ENCODE results near the gene SERPINE1. TPM values are rescaled to one million over a fixed set of nuclear protein-coding genes. Genes with fewer than 3 reads are reported as not detected.

The SERPINE1 gene
- total and polyA plus RNA-seq, 2 of the 8 experiments (the other 6 are each of a cell fraction or from before 2014, with no cell fraction given): 3.7 to 5.6 TPM

GRCh38 chr7:101177644-101178043 is 50.7 kb downstream of the SERPINE1 start:
- ChIA-PET CTCF (ENCODE audit: partially characterized antibody) (interaction anchor here (1.0 to 6.0 kb wide), 4 partner anchors 9 to 34 kb away, joined by 4 to 90 read pairs (median 4); partner anchors contain the start of gene VGF), POLR2A (ENCODE audit: partially characterized antibody) (interaction anchor here (0.6 to 1.2 kb wide), 4 partner anchors 10 to 249 kb away, joined by 3 read pairs; partner anchors contain the start of gene ZNHIT1)
- TF ChIP-seq FOSL1 (IDR thresholded peaks at IDR 0.05; ENCODE audit: insufficient read depth, low read depth, low read length): no peak
- TF ChIP-seq BACH1 (IDR thresholded peaks at IDR 0.05; ENCODE audit: low read length): no peak
- TF ChIP-seq SUZ12 (IDR thresholded peaks at IDR 0.05; ENCODE audit: low read length): no peak
- Histone ChIP-seq H4K91ac (replicated peaks; ENCODE audit: insufficient read length, low read length) (no peak overlapping the region), H3K4me3 (ENCODE audit: extremely low read depth in 1 of 4, insufficient read depth in 2 of 4, low read depth in 3 of 4, low read length in 4 of 4) (no peak overlapping the region), H2BK20ac (ENCODE audit: low read length) (no peak overlapping the region), H3K9ac (replicated peaks in 1 of 4; ENCODE audit: extremely low read depth in 1 of 4, low read depth in 3 of 4, low read length in 3 of 4) (no peak overlapping the region), H3K79me1 (ENCODE audit: low read depth, low read length) (no peaks in the 10 kb centered on the region), H3K79me2 (ENCODE audit: control insufficient read depth in 1 of 2, insufficient read depth in 2 of 2, low read length in 2 of 2) (no peaks in the 10 kb centered on the region), H3K18ac (ENCODE audit: extremely low read depth, low read length) (no peak overlapping the region), H3K4me2 (ENCODE audit: insufficient read depth in 1 of 2, low read depth in 2 of 2, low read length in 2 of 2) (no peak overlapping the region), H3K23me2 (ENCODE audit: low read depth, low read length) (peaks cover 27% of the 10 kb centered on the region), H4K8ac (ENCODE audit: extremely low read depth, insufficient read depth, low read length) (0 out of 2 replicates have a peak overlapping the region, but pooled peaks have one; percentile 29), H2AFZ (ENCODE audit: low read length) (no peak overlapping the region), H3K27ac (ENCODE audit: low read depth, low read length) (no peak overlapping the region), H3K4me1 (replicated peaks in 1 of 4; ENCODE audit: control insufficient read depth in 3 of 4, insufficient read depth in 4 of 4, low read length in 3 of 4) (peaks cover 0 to 18% (median 12%) of the 10 kb centered on the region in 4 experiments; a peak in 6 of 7 replicates), H4K5ac (ENCODE audit: insufficient read length, low read depth, low read length) (no peak overlapping the region), H3K23ac (ENCODE audit: insufficient read length) (no peak overlapping the region), H2AK5ac (ENCODE audit: low read depth, low read length) (peak overlapping the region; percentile 82; the same call in 1 of the 2 replicates), H2BK15ac (ENCODE audit: low read length) (no peak overlapping the region), H2BK120ac (replicated peaks; ENCODE audit: low read depth, low read length) (no peak overlapping the region), H4K20me1 (replicated peaks in 1 of 2; ENCODE audit: control insufficient read depth in 1 of 2, insufficient read depth in 2 of 2, low read length in 2 of 2) (peaks cover 0 to 2% of the 10 kb centered on the region in 2 experiments), H3K27me3 (replicated peaks in 1 of 4; ENCODE audit: control insufficient read depth in 3 of 4, extremely low read depth in 1 of 4, insufficient read depth in 3 of 4, low read length in 3 of 4) (peaks cover 39 to 83% (median 74%) of the 10 kb centered on the region in 4 experiments), H2BK5ac (ENCODE audit: low read depth, low read length) (no peak overlapping the region), H3K9me3 (ENCODE audit: insufficient read depth in 2 of 2, low read depth in 1 of 2, low read length in 1 of 2) (no peaks in the 10 kb centered on the region), H3K14ac (ENCODE audit: insufficient read length) (no peak overlapping the region), H3K36me3 (ENCODE audit: control insufficient read depth in 2 of 4, insufficient read depth in 4 of 4, low read length in 3 of 4) (no peaks in the 10 kb centered on the region), H2BK12ac (ENCODE audit: low read depth, low read length) (no peak overlapping the region; the same call in 1 of the 2 replicates), H3K4ac (replicated peaks; ENCODE audit: insufficient read length, low read depth, low read length) (no peak overlapping the region), H3K56ac (replicated peaks; ENCODE audit: insufficient read length, low read depth, low read length) (no peak overlapping the region)
- no peak for FAIRE-seq
- WGBS, 2 experiments (ENCODE audit: extremely low coverage in 1 of 2, insufficient coverage in 1 of 2, insufficient read length in 1 of 2, insufficient replicate concordance in 2 of 2, low coverage in 1 of 2, low lambda C conversion rate in 2 of 2, missing lambda C conversion rate in 1 of 2): 77% methylated on average over 2 of the region's 2 CpGs; no CpG with 5 or more reads in 1 of the 2 experiments
- DNase-seq (ENCODE audit: low read depth in 1 of 2, low spot score in 2 of 2): no peak

All from H1 (cell line).